GM04504 (cell line): Measurements from ENCODE around the gene UPF2.

Experiments
- DNase-seq: peaks from one replicate; pipeline ENCODE4 v3.0.0-alpha.2; 2012; ENCODE audit warnings: low read depth

UPF2 gene

DNA sequence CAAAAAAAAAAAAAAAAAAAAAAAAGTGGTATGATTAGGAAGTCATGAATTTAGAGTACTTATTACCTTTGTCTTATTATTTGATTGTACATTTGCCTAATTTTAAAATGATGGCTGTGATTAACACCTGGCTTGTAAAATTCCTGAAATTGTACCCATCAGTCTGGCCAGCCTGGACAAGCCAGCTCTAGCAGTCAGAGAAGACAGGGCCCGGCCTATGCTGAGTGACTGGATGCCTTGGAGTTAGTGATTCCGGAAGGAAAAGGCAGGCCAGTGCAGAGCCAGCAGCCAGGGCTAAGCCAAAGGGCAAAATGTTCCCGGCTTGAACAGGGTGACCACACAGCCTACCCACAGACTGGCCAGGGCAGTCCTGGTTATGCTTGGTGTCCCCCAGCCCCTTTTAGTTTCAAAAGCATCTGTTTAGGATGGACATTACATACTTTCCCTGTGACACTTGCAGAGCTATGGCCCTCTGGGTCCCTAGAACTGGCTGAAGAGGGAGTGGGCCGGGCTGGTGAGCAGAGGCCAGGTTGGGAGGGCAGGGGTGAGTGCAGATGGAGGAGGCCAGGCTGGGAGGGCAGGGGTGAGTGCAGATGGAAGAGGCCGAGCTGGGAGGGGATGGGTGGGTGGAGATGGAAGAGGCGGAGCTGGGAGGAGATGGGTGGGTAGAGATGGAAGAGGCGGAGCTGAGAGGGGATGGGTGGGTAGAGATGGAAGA, 157.7 kb downstream of the UPF2 start:
- no peak for DNase-seq

DNA sequence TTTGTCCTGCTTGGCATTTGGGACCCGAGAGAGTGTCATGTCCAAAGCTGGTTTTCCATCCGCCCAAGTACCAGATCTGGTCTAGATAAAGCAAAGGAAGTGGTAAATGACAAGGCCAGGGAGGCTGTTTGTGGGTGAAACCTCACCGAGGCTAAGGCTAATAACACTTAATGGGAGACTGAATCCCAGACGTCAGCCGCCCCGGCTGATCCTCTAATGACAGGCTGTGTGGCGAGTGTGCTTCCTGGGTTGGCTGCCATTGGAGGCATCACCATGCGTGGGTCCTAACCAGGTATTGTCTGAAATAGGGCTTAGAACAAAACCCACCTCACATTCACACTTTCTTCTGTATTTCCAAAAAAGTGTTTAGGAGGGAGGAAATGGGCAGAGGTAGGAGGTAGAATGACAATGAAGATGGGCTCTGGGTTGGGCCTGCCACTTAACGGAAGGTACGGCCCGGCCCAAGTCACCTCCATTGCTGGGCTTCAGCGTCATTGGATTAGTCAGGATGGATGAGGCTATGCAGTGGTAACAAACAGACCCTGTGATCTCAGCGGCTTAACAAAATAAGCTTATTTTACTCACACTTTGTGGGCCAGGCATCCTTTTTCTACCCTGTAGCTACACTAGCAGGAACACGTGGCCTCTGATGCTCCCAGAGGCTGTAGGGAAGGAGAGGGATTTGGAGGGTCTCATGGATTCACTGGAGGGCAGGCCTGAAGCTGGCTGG, 159.8 kb downstream of the UPF2 start:
- DNase-seq: no peak

DNA sequence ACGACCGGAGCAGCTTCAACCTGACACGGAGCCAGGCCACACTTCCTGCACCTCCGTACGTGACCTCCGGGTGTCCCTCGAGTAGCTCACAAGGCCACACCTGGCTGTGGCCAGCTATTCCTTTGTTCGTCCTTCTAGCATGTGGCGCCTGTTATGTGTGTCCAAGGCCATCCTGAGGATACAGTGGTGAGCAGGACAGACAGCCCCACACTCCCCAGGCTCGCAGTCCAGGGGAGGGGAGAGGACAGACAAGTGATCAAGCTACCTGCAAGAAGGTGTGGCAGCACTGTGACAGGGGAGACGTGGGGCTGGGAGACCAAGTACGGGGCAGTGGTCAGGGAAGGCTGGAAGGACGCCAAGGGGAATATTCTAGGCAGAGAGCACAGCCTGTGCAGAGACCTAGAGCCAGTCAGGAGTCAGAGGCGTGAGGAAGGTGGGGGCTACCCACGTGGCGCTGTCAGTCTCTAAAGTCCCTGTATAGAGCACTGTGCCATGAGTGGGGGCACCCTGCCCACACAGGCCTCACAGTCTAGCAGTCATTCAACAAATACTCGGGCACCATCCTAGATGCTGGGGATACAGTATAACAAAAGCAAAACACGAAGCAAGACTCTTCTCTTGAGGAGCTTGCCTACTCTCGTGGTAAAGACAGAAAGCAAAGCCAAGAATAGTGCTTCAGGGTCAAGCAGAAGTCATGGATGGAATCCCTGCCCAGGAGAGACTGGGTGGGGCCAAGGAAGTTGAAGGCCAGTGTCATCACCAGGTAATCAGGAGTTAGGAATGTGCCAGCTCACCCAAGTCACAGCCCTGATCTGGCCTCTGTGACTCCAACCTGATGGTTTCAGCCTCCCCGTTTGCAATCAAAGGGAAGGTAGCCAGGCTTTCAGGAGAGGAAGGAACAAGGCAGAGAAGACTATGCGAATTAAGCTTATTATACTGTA, 160.9 kb downstream of the UPF2 start:
- no peak for DNase-seq

DNA sequence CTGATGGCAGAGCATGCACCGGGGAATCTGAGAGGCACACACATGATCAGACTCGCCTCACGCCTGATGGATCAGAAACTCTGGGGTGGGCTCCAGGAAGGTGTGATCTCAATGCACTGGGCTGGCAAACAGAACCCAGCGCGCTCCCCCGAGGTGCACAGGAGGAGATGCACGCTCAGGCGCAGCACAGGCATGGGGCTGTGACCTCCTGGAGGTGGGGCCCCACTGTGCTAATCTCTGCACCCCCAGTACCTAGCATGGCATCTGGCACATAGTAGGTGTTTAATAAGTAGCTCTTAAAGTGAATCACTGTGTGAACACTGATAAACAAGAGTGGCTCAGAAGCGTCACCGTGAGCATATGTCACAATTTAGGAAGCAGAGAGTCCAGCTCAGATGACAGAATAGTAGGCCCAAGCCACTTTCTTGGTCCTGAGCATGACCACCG, 161.6 kb downstream of the UPF2 start:
- no peak for DNase-seq

DNA sequence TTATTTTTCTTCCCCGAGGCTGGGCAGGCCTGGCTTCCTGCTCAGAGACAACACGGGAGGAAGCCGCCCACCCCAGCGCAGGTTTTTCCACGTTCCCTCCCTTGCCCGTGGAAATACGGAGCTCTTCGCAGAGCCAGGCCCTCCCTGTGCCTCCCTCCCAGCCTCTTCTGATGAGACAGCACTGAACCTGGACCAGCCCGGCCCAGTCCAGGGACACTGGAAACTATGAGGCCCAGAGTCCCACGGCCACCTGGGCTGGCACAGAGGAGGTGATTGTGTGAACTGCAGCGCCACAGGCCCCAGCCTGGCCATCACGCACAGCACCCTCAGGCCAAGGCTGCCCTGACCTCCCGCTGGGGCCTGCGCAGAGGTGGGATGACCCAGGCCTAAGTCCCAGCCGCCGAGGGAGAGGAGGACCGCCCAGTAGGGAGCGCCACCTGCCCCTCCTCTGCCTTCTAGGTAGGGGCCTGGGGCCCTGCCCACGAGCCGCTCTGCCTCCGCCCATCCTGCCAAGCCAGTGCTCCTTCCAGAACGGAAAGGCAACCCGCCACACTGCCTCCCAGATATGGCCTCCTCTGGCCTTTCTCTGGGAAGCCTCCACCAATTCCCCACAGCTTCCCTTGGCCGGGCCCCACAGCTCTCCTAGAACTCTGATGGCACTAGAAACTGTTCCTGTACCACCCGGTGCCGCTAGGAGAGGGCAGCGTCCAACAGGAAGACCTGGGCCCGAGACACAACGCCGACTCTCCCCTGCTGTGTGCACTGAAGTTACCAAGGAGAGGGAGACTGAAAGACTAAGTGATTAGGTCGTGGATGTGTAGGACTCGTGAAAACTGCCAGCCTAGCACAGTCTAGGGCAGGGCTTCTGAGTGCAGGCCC, 162.2 kb downstream of the UPF2 start:
- no peak for DNase-seq

DNA sequence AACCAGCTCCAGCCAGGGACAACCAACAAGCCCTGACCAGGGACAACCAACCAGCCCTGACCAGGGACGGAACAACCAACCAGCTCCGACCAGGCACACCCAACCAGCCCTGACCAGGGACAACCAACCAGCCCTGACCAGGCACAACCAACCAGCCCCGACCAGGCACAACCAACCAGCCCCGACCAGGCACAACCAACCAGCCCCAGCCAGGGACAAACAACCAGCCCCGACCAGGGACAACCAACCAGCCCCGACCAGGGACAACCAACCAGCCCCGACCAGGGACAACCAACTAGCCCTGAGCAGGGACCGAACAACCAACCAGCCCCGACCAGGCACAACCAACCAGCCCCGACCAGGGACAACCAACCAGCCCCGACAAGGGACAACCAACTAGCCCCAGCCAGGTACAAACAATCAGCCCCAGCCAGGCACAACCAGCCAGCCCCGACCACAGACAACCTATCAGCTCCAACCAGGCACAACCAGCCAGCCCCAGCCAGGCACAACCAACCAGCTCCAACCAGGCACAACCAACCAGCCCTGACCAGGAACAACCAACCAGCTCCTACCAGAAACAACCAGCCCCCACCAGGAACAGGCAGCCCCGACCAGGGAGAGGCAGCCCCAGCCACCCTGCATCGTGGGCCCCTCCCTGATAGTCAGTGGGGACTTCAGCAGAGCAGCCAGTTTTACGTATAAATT, 163.1 kb downstream of the UPF2 start:
- no peak for DNase-seq

DNA sequence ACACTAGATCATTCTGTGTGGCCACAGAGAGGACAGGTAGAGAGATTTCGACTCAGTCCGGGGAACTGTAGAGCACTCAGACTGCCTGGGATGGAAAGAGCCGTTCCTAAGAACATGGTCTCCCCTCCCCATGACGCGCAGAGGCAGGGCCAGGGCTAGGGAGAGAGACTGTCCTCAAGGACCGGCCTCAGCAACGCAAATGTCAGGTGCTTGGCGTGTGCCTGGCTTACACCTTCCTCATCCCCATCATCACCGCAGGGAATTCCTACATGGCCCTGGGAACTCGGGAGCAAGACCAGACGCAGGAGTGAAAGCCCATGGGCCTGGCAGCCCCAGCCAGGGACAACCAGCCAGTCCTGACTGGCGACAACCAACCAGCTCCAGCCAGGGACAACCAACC, 163.8 kb downstream of the UPF2 start:
- no peak for DNase-seq

DNA sequence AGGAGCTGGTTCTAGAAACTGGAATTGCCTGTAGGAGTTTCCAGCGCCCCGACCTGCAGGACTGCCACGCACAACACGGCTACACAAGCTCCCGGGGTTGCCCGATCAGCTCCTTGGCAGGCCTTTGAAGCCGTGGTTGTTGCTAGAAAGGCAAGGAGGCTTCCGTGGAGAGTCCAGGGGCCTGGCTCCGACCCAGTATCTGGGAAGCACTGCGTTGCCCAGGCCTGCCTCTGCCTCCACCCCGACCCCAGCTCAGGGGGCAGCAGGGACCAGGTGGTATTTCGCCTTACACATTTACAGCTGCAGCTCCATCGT, 165.1 kb downstream of the UPF2 start:
- no peak for DNase-seq

DNA sequence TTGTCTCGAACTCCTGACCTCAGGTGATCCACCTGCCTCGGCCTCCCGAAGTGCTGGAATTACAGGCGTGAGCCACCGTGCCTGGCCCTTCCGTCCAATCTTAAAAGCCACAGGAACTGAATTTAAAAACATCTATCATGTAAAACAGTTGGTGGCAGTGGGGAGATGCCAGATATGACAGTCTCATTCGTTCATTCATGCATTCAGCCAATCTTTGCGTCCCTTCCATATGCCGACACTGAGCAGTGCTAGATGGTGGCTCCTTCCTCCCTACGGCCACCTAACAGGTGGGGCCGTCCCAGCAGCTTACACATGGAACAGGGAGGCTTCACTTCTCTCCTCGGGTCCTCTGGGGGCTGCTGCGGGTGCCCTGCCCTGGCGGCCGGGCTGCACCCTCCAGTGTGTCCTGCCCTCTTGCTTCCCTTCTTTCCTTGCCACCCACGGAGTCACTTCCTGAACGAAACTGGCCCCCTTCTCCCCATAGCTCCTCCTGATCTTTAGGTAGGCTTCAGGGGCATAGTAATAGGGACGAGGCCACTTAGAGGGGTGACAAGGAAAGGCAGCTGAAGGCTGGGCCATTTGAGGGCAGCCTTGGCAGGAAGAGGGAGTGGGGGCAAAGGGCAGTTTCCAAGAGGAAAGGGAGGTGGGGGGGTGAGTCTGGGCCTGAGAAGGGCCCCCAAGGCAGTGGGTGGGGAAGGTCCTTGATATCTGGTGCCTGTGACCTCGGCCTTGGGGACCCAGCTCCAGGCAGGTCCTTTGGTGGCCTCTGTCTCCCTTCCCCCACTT, 165.6 kb downstream of the UPF2 start:
- no peak for DNase-seq

DNA sequence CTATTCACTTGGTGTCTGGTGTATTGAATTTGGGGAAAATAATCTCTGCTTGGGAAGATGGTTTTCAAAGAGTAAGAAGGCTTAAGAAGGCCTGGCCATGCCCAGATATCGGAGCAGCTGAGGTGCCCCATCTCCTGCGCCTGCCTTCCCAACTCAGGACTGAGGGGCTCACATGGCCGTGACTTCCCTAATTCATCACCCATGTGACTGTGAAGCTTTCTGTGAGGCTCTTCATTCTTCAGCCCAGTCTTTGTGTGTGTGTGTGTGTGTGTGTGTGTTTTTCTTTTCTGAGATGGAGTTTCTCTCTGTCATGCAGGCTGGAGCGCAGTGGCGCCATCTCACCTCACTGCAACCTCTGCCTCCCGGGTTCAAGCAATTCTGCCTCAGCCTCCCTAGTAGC, 166.3 kb downstream of the UPF2 start:
- no peak for DNase-seq

DNA sequence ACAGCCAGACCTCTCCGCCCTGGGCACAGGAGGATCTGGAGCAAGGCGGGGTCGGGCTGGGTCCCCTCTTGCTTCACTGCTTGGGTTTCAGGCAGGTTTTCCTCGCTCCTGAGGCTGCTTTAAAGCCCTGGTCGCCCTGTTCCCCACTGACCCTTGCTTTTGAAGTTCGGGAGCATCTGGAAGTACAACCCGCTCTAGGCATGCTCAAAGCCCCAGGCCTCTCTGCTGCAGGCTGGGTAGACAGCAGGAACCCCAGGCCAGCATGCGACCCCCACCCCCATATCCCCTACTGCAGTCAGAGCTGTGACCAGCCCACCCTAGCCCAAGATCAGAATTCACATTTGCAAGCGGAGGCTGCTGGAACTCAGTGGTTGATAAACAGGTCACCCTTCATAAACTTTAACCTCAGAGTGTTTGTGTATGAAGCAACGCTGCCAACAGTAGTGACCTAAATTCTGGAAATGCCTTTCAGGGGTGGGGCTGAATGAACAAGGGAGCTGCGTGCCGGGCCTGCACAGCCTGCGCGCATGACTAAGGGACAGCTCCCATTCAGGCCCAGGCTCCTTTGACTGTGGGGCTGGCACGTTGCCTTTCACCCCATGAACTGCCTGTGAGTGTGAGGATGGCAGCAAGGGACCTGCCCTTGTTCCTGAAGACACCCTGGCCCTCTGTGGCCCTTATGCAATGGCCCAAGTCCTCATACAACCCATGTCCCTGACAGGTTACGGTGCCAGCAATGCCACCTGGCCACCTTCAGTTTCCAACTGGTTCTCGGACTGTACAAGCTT, 166.9 kb downstream of the UPF2 start:
- peak; percentile 79 for DNase-seq

DNA sequence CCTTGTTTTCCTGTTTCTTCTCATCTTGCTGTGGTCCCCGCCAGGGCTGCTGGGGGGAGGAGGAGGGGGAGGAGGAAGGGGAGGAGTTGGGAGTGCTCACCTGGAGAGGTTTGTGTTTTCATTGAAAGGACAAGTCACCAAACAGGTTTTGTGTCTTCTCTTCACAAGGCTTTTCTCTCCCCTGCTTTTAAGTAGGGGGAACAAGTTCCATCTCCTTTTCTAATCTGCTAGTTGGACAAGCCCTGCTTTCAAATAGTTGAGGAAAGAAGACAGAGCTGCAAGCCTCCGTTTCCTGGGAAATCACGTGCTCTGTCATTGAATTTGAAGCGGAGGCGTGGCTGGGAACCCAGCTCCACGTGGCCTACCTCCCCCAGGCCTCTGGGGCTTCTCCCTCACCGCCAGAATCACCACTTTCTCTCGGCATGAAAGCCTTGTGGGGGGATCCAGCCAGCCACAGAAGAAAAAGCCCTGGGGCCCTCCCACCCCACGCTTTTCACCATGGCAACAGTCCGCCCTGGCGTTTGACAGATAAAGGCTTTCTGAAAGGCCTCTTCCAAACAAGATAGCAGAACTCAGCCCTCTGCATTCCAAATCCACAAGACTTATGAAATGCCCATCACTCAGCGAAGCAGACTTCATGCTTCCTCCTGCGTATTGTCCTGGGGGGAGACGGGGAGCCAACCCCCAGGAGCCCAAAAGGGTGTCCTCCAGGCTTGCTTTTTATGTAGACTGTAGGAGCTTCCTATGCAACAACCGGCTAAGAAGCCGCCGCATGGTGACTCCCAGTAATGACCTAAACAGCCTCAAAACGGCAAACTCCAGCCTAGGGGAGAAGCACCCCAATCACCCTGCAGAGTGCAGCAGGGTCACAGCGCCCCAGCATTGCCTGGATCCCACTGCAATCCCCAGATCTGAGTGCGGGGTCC, 167.8 kb downstream of the UPF2 start:
- DNase-seq: no peak

DNA sequence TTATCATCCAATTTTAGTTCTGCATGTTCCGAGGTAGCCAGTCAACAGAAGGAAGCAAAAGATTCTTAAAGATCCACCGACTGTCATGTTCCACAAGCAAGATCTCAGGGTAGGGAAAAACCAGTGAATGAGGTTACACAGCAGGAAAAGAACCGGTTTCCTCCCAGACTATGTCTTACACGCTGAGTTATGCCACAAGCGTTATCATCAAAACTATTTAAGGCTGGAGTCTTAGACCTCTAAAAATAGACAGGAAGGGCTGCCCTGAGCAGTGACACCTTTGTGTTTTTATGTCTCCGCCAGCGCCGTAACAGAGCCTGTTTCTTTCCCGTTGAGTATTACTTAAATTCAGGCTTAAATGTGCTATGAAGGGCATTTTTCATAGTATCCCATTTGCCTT, 171.1 kb downstream of the UPF2 start:
- no peak for DNase-seq

DNA sequence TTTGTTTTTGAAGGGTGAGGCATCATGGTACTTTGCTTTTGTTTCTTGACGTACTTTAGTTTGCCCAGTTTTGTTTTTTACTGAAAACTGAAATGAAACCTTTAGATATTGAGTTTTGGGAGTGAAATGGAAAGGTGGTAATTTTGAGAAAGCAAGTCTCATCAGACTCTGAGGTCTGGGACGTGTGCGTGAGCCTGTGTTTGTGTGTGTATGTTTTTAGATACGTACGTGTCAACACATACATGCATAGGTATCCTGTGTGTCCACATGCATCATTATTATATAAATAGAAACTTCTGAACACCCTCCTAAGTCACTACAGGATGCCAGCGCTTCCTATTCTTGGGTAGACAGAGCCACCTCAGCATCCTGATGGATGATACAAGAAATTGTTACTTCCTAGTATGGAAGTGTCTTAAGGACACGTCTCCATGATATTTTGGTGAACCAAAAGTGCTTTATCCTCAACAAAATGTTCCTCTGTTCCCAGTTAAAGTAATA, 171.7 kb downstream of the UPF2 start:
- no peak for DNase-seq

DNA sequence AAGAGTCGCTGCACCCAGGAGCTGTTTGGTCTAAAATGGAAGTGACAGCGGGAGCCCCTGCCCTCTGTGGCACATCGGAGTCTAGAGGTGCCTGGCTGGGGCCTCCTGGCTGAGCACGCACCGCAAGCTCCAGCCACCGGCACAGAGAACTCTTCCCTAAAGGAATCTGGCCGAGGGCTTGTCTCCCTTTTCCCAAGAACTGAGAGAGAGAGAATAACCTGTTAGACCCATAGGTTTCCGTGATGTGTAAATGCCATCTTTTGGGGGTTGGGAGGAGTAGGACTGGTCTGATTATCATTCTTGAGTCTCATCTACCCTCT, 172.2 kb downstream of the UPF2 start:
- DNase-seq: no peak
